ENCODE results near the gene SOBP. TPM values are rescaled to one million over a fixed set of nuclear protein-coding genes. Genes with fewer than 3 reads are reported as not detected.

Gene SOBP
- total RNA-seq, 4 donors from 2014 or later, result 3.8 to 32.5 (median 19.4) TPM

- Histone ChIP-seq H3K27me3 (no peaks in the 10 kb centered on the region), H3K4me1 (peaks cover 30 to 51% of the 10 kb centered on the region in 2 donors), H3K36me3 (no peaks in the 10 kb centered on the region), H3K27ac (peak overlapping the region; percentile 14 to 42 (median 36)), H3K9me3 (no peaks in the 10 kb centered on the region), H3K4me3 (no peak overlapping the region)
- ATAC-seq, result peak in 1 of 2 donors; percentile 12
- in situ Hi-C loops (cut with MboI; ENCODE audit: low sequenced_read_pairs in 4 of 4) (no loop called here), intact Hi-C loops (cut with DNase I; ENCODE audit: low total_unique reads) (no loop called here)
- no peak for TF ChIP-seq CTCF (IDR thresholded peaks at IDR 0.05 in 4 of 5, conservative IDR thresholded peaks at IDR 0.05 in 1 of 5)
- TF ChIP-seq POLR2A (IDR thresholded peaks at IDR 0.05), result no peak
- DNase-seq, result peak in 1 of 2 donors; percentile 35
Observed at GRCh38 chr6:107641500-107641941, 151.6 kb downstream of the SOBP start.

- no peak overlapping the region for H3K4me3 ChIP-seq
- no peak for DNase-seq
- intact Hi-C loops (cut with DNase I; ENCODE audit: low total_unique reads), result no loop called here
- peaks cover 37 to 54% of the 10 kb centered on the region in 2 donors for H3K4me1 ChIP-seq
- H3K27me3 ChIP-seq, result no peaks in the 10 kb centered on the region
- in situ Hi-C loops (cut with MboI; ENCODE audit: low sequenced_read_pairs in 4 of 4), result no loop called here
- peak in 1 of 2 donors; percentile 25 for ATAC-seq
- H3K9me3 ChIP-seq, result no peaks in the 10 kb centered on the region
- peak overlapping the region in 2 of 4 donors; percentile 14 to 38 for H3K27ac ChIP-seq
- TF ChIP-seq CTCF (IDR thresholded peaks at IDR 0.05 in 4 of 5, conservative IDR thresholded peaks at IDR 0.05 in 1 of 5), result no peak
- no peak for TF ChIP-seq POLR2A (IDR thresholded peaks at IDR 0.05)
- no peaks in the 10 kb centered on the region for H3K36me3 ChIP-seq
Observed at GRCh38 chr6:107642095-107642860, 152.4 kb downstream of the SOBP start.

GRCh38 chr6:107642861-107643328 lies 153.0 kb downstream of the SOBP start:
- no peak for TF ChIP-seq POLR2A (IDR thresholded peaks at IDR 0.05)
- no peak for TF ChIP-seq CTCF (IDR thresholded peaks at IDR 0.05 in 4 of 5, conservative IDR thresholded peaks at IDR 0.05 in 1 of 5)
- ATAC-seq, result no peak
- H3K27ac ChIP-seq, result peak overlapping the region in 1 of 4 donors; percentile 38
- H3K27me3 ChIP-seq, result no peaks in the 10 kb centered on the region
- in situ Hi-C loops (cut with MboI; ENCODE audit: low sequenced_read_pairs in 4 of 4), result no loop called here
- peaks cover 43 to 60% of the 10 kb centered on the region in 2 donors for H3K4me1 ChIP-seq
- no peak for DNase-seq
- H3K9me3 ChIP-seq, result no peaks in the 10 kb centered on the region
- H3K4me3 ChIP-seq, result no peak overlapping the region
- intact Hi-C loops (cut with DNase I; ENCODE audit: low total_unique reads), result no loop called here
- H3K36me3 ChIP-seq, result no peaks in the 10 kb centered on the region

- DNase-seq (no peak), ATAC-seq (no peak)
- peak overlapping the region in 1 of 4 donors; percentile 80 for H3K27ac ChIP-seq
- peaks cover 49 to 68% of the 10 kb centered on the region in 2 donors for H3K4me1 ChIP-seq
- intact Hi-C loops (cut with DNase I; ENCODE audit: low total_unique reads) (no loop called here), in situ Hi-C loops (cut with MboI; ENCODE audit: low sequenced_read_pairs in 4 of 4) (no loop called here)
- no peaks in the 10 kb centered on the region for H3K36me3 ChIP-seq
- TF ChIP-seq POLR2A (IDR thresholded peaks at IDR 0.05) (no peak), CTCF (IDR thresholded peaks at IDR 0.05 in 4 of 5, conservative IDR thresholded peaks at IDR 0.05 in 1 of 5) (no peak)
- H3K27me3 ChIP-seq, result no peaks in the 10 kb centered on the region
- no peak overlapping the region for H3K4me3 ChIP-seq
- no peaks in the 10 kb centered on the region for H3K9me3 ChIP-seq
Observed at GRCh38 chr6:107644513-107644912, 154.6 kb downstream of the SOBP start.

All from gastrocnemius medialis (tissue), 4 donors.